Putamen (tissue), 1 donor: ENCODE results near the gene KRTAP3-1.
"Not testable (repeated sequence)": the region's sequence is repeated elsewhere in the genome, so short reads cannot be mapped to it uniquely, and the experiment has no call there.

Experiments
- DNase-seq: peaks from one replicate; pipeline ENCODE4 v3.0.0-alpha.2; 2016; ENCODE audit warnings: low spot score

Gene KRTAP3-1

DNA sequence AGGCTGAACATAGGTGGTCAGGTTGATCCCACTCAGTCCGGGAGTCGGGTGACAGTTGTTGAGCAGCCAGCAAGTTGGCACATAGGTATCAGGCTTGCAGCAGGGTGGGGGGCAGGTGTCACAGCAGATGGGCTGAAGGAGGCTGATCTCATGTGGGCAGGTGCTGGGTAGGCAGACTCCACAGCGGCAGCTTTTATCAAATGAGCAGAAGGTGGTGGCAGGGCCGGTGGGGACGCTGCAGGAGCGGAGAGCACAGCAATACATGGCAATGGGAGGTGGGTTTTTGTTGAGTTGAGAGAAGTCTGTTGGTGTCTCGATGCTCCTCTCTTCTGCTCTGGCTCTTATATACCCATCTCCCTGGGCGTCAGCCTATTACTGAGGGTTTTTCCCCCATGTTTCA is at the start of gene KRTAP3-1:
Gene KRTAP3-1 (minus strand): TSS at position 318 of the 400 bp plus-strand sequence. CDS start 54 bp downstream, at position 264.
- DNase-seq: no peak

- no peak for DNase-seq
These were observed 48.6 kb upstream of the KRTAP3-1 start for GRCh38 chr17:41057547-41057946.

- not testable (repeated sequence) for DNase-seq
These were observed 46.2 kb upstream of the KRTAP3-1 start, which contains the start of gene KRTAP2-2 for GRCh38 chr17:41055130-41055529. Gene KRTAP2-2 (minus strand): TSS chr17:41055230. CDS start chr17:41055211, 19 bp downstream.

GRCh38 chr17:41054556-41054955 is 45.6 kb upstream of the KRTAP3-1 start:
- not testable (repeated sequence) for DNase-seq

- DNase-seq: no peak
These were observed 45.1 kb upstream of the KRTAP3-1 start for GRCh38 chr17:41054025-41054424.

DNA sequence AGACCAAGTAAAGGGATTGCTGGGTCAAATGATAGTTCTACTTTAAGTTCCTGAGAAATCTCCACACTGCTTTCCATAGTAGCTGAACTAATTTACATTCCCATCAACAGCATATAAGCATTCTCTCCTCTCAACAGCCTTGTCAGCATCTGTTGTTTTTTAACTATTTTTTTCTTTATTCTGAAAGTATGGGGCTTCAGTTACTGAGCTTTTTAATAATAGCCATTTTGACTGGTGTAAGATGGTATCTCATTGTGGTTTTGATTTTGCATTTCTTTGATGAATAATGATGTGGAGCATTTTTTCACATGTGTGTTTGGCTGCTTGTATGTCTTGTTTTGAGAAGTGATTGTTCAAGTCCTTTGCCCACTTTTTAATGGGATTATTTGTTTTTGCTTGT is 43.6 kb upstream of the KRTAP3-1 start:
- DNase-seq: no peak

- DNase-seq: no peak
These were observed 40.2 kb upstream of the KRTAP3-1 start for GRCh38 chr17:41049110-41049509.

DNA sequence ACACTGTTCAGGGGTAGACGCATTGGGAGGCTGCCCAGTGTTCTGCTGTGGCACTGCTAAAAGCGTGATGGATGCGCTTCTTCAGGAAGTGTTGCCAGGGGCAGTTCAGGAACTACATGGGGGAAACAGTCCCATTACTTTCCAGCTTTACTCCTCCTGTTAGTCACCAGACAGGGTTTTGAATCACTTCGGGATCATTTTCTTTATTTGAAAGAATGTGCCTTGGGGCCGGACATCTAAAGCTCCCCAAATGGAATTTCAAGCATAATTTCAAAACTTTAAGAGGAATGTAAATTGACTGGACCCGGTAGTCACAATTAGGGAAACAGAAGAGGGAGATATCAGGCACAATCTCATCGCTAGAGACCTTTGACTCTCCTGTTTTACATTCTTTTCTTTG is 39.5 kb upstream of the KRTAP3-1 start:
- no peak for DNase-seq

- DNase-seq: not testable (repeated sequence)
These were observed 38.0 kb upstream of the KRTAP3-1 start, which contains the start of gene KRTAP2-1 for GRCh38 chr17:41046735-41047465. Gene KRTAP2-1 (minus strand): TSS chr17:41047316. CDS start chr17:41047267, 49 bp downstream.

DNA sequence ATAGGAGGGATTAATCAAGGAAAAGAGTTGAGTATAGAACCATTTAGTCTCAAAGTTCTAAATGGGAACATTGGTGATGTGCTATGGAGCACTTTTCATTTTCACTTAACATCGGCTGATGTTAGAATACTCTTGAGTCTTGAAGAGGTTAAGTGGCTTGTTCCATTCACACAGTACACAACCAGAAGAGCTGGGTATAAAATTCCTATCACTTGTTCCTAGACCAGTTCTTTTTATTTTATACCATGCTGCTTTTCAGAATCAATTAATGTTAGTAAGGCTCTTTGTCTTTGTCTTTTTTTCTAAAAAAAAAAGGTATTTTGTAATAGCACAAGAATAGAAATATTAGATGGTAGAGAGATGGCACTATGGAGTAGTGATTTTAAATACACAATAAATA is 34.0 kb upstream of the KRTAP3-1 start:
- no peak for DNase-seq

DNA sequence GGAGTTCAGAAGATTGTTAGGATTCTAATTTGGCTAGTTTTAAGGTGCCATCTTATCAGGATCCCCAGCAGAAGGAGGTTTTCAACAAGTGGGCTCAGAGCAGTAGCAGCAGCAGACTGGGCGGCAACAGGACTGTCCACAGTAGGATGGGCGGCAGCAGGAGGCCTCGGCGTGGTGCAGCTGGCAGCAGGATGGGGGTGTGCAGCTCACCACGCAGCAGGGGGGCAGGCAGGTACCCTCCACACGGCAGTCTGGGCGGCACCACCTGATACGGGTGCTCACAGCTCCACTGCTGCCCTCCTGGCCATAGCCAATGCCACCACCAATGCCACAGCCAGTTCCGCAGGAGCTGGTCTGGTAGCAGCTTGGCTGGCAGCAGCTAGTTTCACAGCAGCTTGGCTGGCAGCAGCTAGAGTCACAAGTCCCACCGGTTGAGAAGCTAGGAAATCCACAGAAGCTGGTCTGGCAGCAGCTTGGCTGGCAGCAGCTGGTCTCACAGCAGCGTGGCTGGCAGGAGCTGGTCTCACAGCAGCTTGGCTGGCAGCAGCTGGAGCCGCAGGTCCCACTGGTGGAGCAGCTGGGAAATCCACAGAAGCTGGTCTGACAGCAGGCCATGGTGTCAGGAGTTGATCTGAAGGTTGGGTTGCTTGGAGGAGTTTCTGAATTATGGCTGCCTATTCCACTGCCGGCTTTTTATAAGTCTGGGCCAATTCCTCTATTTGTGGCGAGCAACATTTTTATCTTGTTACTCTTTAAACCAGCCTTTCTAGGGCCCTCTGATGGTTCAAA is 32.0 kb upstream of the KRTAP3-1 start, which contains the start of gene KRTAP1-1:
Gene KRTAP1-1 (minus strand): TSS at position 668 of the 789 bp plus-strand sequence. CDS start 53 bp downstream, at position 615.
- DNase-seq: not testable (repeated sequence)

GRCh38 chr17:41037853-41038350 is 29.0 kb upstream of the KRTAP3-1 start:
- DNase-seq: no peak

GRCh38 chr17:41034346-41034935 is 25.5 kb upstream of the KRTAP3-1 start, which contains the start of gene KRTAP1-3:
Gene KRTAP1-3 (minus strand): TSS chr17:41034874. CDS start chr17:41034821, 53 bp downstream.
- DNase-seq: not testable (repeated sequence)

- no peak for DNase-seq
These were observed 20.8 kb upstream of the KRTAP3-1 start, which contains the start of gene KRTAP1-4 for GRCh38 chr17:41029633-41030245. Gene KRTAP1-4 (minus strand): TSS chr17:41030195. CDS start chr17:41030078, 117 bp downstream.

DNA sequence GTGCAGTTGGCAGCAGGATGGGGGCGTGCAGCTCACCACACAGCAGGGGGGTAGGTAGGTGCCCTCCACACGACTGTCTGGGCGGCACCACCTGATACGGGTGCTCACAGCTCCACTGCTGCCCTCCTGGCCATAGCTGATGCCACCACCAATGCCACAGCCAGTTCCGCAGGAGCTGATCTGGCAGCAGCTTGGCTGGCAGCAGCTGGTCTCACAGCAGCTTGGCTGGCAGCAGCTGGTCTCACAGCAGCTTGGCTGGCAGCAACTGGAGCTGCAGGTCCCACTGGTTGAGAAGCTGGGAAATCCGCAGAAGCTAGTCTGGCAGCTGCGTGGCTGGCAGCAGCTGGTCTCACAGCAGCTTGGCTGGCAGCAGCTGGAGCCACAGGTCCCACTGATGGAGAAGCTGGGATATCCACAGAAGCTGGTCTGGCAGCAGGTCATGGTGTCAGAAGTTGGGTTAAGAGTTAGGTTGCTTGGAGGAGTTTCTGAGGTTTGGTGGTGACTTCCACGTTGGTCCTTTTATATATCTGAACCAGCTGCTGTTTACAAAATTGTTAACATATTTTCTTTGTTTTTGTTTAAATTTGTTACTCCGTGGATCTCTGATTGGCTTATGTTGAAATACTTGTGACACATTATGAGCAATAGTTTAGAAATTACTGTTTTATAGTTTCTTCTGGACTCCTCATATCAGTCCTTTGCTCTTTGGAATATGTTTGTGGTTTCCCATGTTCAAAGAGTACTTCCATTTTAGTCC is 18.0 kb upstream of the KRTAP3-1 start, which contains the start of gene KRTAP1-5:
Gene KRTAP1-5 (minus strand): TSS at position 494 of the 757 bp plus-strand sequence. CDS start 53 bp downstream, at position 441.
- no peak for DNase-seq

- DNase-seq: no peak
These were observed 15.8 kb upstream of the KRTAP3-1 start for GRCh38 chr17:41024697-41025096.

DNA sequence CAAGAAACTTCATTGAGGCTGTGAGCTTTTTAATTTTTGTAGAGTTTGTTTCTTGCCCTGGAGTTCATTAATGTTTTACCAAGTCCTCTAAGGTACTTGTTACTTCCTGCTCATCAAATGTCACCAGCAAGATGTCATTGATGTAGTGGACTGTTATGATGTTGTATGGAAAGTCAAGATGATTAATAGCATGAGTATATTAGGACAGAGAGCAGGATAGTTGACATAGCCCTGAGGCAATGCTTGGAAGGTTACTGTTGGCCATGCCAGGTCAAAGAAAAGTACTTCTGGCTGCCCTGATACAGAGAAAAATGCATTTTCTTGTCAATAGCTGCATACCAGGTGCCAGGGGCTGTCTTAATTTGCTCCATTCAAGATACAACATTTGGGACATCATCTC is 11.4 kb upstream of the KRTAP3-1 start:
- DNase-seq: no peak

- DNase-seq: no peak
These were observed 10.5 kb upstream of the KRTAP3-1 start for GRCh38 chr17:41019415-41019814.

- no peak for DNase-seq
These were observed 9.6 kb upstream of the KRTAP3-1 start for GRCh38 chr17:41018541-41018940.

DNA sequence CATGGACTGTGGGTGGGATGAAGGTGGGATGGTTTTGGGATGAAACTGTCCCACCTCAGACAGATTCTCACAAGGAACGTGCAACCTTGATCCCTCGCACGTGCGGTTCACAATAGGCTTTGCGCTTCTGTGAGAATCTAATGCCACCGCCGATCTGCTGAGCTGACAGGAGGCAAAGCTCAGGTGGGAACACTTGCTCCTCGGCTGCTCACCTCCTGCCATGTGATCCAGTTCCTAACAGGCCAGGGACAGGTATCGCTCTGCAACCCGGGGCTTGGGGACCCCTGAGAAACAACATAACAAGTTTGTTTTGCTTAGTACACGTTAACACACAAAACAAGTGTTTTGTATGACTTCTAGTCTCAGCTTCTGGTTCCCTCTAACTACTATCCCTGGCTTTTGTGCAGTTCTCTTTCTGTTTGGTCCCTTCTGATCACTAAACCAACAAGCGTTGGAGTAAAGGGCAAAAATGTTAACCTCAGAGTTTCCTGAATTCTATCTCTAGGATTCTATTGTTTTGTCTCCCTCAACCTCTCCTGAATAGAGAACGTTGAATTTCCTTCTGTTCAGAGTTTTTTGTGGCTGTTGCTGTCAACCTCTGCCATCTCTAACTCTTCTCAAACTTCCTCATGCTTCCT is 7.8 kb upstream of the KRTAP3-1 start:
- DNase-seq: no peak
